GM18951 (cell line): Measurements from ENCODE around the gene KMT5B.

Experiments used
- POLR2A ChIP-seq: IDR thresholded peaks from 4 replicates; pipeline ENCODE4 v1.6.1; 2011; ENCODE audit warnings: mild to moderate bottlenecking; ENCODE audit not compliant: insufficient read length, insufficient read depth; ENCODE audit errors: extremely low read depth
- in situ Hi-C: fragments of 300-500 bp; cut with MboI; formaldehyde crosslinking; loops from one replicate; pipeline ENCODE4 v1.12.0; 2022; ENCODE audit warnings: low sequenced_read_pairs, mixed read lengths, inconsistent platforms; ENCODE audit not compliant: unreplicated experiment

Gene KMT5B

GRCh38 chr11:68141246-68142027 is 71.7 kb downstream of the KMT5B start:
- TF ChIP-seq POLR2A: no peak
- in situ Hi-C loops: no loop called here

GRCh38 chr11:68140496-68141245 is 72.4 kb downstream of the KMT5B start:
- in situ Hi-C loops: no loop called here
- TF ChIP-seq POLR2A: no peak

GRCh38 chr11:68138237-68138636 is 74.9 kb downstream of the KMT5B start:
- in situ Hi-C loops: no loop called here
- TF ChIP-seq POLR2A: no peak

GRCh38 chr11:68137833-68138232 is 75.3 kb downstream of the KMT5B start:
- TF ChIP-seq POLR2A: no peak
- in situ Hi-C loops: no loop called here

GRCh38 chr11:68136866-68137265 is 76.2 kb downstream of the KMT5B start:
- TF ChIP-seq POLR2A: no peak
- in situ Hi-C loops: no loop called here

- in situ Hi-C loops: no loop called here
- TF ChIP-seq POLR2A: no peak
These were observed 77.9 kb downstream of the KMT5B start for GRCh38 chr11:68135161-68135560.

- no peak for TF ChIP-seq POLR2A
- in situ Hi-C loops: no loop called here
These were observed 79.3 kb downstream of the KMT5B start for GRCh38 chr11:68133761-68134160.

GRCh38 chr11:68130121-68130520 is 83.0 kb downstream of the KMT5B start:
- in situ Hi-C loops: no loop called here
- TF ChIP-seq POLR2A: no peak

- TF ChIP-seq POLR2A: no peak
These were observed 84.3 kb downstream of the KMT5B start for GRCh38 chr11:68128682-68129327.

GRCh38 chr11:68127714-68128681 is 85.1 kb downstream of the KMT5B start:
- in situ Hi-C loops: no loop called here
- TF ChIP-seq POLR2A: no peak

More at GRCh38 chr11:68128682-68129327, 84.3 kb downstream of the KMT5B start:
- in situ Hi-C loops: no loop called here

GRCh38 chr11:68125164-68125563 is 87.9 kb downstream of the KMT5B start:
- TF ChIP-seq POLR2A: no peak
- in situ Hi-C loops: no loop called here

- in situ Hi-C loops: no loop called here
- TF ChIP-seq POLR2A: no peak
These were observed 90.1 kb downstream of the KMT5B start for GRCh38 chr11:68122936-68123539.
